CD4-positive, alpha-beta T cell treated with Interleukin-15 for 4 hours (primary cell): ENCODE results near the gene PACSIN1.

Experiments used
- DNase-seq: peaks from one replicate; pipeline ENCODE4 v3.0.0-alpha.2; 2020; ENCODE audit warnings: low spot score

PACSIN1 gene

GRCh38 chr6:34514593-34515472 lies 49.0 kb downstream of the PACSIN1 start:
- no peak for DNase-seq

GRCh38 chr6:34515473-34516387 lies 49.9 kb downstream of the PACSIN1 start:
- DNase-seq = no peak

DNA sequence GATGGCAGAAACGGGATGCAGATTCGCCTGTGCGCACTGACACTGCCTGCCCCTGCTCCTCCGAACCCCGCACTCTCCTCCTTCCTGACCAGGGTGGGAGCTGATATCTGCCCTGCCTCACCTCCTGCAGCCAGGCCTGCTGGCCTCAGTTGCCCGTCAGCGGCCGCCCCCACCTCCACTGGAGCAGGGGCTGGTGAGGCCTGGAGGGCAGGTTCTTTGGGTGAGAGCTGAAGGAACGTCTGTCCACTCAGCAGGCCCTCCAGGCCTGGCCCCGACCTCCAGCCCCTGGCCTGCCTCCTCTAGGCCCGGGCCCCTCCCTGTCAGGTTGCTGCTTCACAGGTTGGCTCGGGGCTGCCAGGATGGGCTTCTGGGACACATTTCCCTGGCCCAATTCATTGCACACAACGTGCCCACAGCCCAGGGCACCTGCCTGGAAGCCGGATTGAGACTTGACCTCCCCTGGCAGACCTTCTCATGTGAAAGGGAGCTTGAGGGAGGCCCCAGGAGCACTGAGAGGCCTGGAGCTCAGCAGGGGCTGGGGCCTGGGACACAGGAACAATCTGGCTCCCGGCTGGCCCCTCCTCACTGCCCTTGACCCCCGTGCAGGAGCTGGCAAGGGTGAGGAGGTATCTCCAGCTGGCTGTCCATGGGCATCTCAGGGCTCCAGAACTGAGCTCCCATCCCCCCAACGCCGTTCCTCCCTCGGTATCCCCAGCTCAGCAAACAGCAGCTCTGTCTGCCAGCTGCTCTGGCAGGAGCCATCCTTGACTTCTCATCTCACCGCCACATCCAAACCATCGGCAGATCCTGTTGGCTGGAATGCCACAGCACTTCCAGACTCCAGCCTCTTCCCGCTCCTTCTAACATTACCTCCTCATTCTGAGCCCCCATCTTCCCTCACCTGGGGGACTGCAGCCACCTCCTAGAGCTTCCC lies 50.8 kb downstream of the PACSIN1 start:
- no peak for DNase-seq

GRCh38 chr6:34517461-34517881 lies 51.6 kb downstream of the PACSIN1 start:
- no peak for DNase-seq

GRCh38 chr6:34517966-34518365 lies 52.1 kb downstream of the PACSIN1 start:
- DNase-seq = no peak

DNA sequence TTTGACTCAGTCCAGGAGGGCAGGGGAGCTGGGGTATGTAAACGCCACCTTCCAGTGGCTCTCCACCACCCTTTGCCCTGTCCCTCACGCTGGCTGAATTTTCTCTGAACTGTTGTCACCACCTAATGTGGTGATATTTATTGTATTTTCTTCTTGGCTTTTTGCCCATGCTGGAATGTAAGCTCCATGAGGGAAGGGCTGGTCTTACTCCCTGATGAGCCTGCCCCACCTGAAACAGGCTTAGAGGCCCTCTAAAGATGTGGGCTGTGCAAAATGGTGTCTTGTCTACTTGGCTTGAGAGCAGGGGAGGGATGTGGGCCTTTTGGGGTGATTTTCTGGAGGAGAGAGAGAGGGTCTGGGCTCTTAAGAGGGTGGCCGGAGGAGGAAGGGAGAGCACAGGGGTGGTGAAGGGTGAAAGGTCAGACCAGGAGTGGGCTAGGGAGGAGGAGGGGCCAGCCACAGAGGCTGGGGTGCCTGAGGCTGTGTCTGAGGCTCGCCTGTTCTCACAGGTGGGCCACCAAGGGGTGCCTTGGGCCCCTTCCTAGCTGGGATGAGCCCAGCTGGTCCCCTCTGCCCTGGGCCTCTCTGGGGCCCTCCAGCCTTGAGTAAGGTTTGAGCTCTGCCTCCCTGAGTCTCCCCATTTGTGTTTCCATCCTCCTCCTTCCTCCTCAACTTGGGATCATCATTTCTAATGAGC lies 52.9 kb downstream of the PACSIN1 start:
- no peak for DNase-seq

DNA sequence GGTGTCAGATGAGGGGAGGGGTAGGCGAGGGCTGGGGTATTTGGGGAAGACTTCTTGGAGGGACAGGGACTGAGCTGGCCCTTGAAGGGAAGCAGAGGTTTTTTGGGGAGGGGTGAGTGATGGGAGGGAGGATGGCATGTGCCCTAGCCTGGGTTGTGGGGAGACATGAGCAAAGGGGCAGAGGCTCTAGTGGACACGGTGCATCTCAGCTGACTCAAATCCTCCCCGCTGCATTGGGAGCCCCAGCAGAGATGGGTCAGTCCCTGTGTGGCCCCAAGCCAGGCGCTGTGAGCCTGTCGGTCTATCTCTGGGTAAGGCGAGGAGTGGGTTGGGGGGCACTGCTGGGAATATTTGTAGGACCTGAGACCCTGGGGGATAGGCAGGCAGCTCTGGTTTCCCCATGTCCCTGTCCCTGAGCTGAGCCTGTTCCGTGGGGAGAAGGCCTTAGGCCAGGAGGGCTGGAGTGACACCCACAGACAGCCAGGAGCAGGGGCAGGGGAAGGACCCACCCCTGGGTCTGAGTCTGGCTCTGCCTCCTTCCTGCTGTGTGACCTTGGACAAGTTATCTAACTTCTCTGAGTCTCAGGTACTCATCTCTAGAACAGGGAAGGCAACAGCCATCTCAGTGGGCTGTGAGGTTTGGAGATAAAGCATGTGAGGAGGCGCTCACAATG lies 54.2 kb downstream of the PACSIN1 start:
- DNase-seq = no peak

GRCh38 chr6:34520645-34521462 lies 55.0 kb downstream of the PACSIN1 start:
- DNase-seq = no peak

GRCh38 chr6:34521463-34522285 lies 55.8 kb downstream of the PACSIN1 start:
- no peak for DNase-seq

- no peak for DNase-seq
Measured at GRCh38 chr6:34522761-34523160, 56.9 kb downstream of the PACSIN1 start.

- DNase-seq = no peak
Measured at GRCh38 chr6:34523441-34524206, 57.7 kb downstream of the PACSIN1 start.

- DNase-seq = no peak
Measured at GRCh38 chr6:34524499-34524898, 58.6 kb downstream of the PACSIN1 start.

GRCh38 chr6:34524971-34525370 lies 59.1 kb downstream of the PACSIN1 start:
- no peak for DNase-seq

- DNase-seq = no peak
Measured at GRCh38 chr6:34525431-34526175, 59.7 kb downstream of the PACSIN1 start.

- DNase-seq = no peak
Measured at GRCh38 chr6:34526241-34526972, 60.5 kb downstream of the PACSIN1 start.

DNA sequence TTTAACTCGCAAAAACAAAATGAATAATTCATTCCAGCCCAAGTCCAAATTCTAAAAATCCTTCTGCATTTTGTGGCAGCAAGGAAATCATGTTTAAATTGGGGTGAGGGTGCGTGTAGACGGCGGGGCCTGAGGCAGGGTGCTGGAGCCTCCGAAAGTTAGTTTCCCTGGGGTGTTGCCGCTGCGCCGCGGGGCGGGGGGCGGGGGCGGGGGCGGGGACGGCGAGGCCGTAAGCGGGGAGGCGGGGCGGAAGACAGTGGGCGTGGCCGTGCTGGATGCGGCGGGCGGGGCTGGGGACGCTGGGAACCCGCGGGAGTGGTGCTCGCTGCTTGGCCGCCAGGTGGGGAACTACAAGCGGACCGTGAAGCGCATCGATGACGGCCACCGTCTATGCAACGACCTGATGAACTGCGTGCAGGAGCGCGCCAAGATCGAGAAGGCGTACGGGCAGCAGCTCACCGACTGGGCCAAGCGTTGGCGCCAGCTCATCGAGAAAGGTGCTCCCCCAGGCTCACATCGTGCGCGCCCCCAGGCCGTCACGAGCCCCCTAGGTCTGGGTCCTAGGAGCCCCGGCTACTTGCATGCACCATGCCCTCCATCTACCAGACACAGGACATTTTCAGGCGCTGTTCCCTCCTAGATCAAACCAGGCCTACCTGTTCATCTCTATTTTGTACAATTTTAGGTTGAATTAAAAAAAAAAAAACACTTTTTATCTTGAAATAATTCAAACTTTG lies 61.3 kb downstream of the PACSIN1 start:
- DNase-seq = peak; percentile 96
